SIG-M5 treated with dmso at 0.1 percent for 504 hours (cell line): ENCODE results near the gene TEX12.

Source experiments
- DNase-seq: peaks from one replicate; lab custom pipeline; 2025; ENCODE audit not compliant: unreplicated experiment; lab: John Stamatoyannopoulos, UW

Gene TEX12

DNA sequence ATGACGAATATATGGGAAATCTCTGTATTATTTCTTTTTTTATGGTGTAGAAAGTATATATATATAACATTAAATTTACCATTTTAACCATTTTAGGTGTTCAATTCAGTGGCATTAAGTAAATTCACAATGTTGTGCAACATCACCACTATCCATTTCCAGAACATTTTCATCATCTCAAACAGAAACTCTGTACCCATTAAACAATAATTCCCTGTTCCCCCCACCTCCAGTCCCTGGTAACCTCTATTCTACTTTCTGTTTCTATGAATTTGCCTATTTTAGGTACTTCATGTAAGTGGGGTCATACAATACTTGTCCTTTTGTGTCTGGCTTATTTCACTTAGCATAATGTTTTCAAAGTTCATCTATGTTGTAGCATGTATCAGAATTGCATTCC is 43.7 kb downstream of the TEX12 start:
- no peak for DNase-seq

DNA sequence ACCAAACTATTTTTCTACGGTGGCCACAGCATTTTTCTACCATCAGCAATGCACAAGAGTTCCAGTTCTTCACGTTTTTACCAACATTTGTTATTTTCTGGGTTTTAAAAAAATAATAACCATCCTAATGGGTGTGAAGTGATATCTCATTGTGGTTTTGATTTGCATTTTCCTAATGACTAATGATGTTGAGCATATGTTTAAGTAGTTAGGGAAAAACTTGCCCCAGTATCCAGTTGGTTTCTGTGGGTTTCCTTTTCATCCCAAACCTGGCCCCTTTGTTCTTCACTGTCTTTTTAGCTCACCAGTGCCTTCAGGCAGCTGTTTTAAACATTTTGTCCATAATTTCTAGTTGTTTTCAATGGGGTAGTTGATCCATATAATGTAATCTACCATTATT is 44.4 kb downstream of the TEX12 start:
- DNase-seq: no peak

DNA sequence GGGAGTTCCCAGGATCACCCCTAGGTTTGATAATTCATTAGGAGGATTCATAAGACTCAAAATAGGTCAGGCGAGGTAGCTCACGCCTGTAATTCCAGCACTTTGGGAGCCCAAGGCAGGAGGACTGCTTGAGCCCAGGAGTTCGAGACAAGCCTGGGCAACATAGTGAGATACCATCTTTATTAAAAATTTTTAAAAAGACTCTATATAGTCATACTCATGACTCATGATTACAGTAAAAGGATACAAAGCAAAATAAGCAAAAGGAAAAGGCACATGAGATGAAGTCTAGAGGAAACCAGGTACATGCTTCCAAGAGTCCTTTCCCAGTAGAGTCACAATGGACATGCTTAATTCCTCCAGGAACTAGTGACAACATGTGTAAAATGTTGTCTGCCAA is 45.1 kb downstream of the TEX12 start:
- DNase-seq: no peak

DNA sequence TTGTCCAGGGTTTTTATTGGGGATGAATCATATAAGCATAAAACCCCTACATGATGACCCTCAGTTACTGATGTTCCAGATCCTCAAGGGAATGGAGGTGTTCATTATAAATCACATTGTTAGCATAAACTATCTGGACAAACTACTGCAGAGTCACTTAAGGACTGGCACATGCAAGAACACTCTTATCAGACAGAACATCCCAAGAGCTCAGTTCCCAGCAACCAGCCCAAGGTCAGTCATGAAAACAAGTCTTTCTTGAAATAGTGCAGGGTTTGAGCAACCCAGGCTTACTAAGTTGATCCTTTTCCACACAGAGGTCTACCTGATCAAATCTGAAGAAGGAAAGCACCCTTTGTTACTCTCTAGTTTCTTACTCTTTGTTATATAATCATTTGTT is 45.5 kb downstream of the TEX12 start:
- DNase-seq: no peak

DNA sequence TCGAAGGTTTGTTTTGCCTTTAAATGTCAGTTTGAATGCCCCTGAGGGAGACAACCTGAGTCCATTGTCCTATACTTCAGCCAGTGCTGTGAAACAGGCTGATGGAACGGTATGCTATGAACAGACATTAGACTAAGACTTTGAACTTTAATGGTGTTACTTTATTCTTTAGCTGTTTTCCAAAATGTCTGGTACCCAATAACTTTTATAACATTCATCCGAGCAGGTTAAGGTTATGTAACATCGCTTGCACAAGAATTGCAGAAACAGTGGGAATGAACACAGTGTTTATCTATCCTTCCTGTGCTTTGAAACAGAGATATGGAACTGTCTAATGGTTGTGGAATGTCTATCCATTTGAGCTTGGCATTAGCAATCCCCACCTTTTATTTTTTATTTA is 46.6 kb downstream of the TEX12 start:
- no peak for DNase-seq

DNA sequence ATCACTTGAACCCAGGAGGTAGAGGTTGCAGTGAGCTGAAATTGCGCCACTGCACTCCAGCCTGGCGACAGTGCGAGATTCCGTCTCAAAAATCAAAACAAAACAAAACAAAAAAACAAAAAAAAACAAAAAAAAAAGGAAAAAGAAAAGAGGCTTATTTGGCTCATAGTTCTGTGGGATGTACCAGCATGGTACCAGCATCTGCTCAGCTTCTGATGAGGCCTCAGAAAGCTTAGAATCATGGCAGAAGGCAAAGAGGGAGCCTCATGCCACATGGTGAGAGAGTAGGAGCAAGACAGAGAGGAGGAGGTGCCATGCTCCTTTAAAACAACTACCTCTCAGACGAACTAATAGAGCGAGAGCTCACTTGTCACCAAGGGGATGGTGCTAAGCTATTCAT is 48.4 kb downstream of the TEX12 start:
- no peak for DNase-seq

DNA sequence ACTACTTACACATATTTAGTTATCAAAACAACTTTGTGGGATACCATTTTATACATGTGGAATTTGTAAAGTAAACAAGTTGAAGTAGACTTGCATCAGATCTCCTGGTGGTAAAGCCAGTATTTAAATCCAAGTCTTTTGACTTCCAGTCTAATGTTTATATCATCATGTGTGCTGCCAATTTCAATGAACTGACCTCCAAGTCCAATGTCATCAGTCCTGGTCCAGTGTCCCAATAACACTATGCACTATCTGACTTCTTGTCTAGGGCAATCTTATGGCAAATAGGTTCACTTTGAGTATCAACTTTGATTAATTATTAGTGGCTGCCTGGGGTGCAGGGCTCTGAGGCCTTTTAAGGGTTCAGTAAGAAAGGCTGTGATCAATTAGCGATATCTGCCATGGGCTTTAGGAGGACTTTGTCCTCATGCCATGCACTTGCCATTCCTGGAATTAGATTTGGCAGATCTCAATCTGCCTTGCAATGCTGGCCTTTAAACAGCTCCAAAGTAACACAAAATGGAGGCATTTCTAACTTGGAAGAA is 49.5 kb downstream of the TEX12 start:
- no peak for DNase-seq

DNA sequence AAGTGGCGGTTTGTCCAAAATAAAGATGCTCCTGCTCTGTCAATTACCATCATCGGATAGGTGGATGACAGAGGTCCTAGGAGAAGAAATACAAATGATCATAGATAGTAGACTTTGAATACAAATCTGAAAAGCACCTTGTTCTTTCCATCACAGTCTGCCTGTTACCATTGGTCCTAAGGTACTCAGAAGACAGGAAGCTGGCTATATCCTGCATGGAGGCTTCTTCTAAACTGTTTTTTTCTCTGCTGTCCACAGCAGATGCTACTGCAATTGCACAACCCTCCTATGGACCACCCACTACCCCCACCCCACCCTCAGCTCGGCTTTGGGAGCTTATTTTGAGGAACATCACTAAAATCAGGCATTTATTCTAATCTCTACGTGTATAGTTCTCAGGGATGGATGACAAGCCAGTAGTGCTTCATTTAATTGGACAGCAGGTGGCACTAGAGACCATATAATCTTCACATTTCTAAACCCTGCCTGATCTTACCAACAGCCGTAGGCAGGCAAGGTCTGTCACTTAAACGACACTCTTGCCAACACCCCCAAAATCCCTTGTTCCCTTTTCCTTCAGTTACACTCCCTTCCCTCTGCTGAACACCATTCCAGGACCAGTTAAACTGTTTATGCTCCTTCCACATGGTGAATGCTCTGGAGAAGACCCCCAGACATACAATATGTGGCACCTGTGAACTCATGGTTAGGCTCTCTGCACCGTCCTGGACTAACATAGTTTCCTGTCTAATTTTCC is 52.5 kb downstream of the TEX12 start:
- peak; percentile 73 for DNase-seq

DNA sequence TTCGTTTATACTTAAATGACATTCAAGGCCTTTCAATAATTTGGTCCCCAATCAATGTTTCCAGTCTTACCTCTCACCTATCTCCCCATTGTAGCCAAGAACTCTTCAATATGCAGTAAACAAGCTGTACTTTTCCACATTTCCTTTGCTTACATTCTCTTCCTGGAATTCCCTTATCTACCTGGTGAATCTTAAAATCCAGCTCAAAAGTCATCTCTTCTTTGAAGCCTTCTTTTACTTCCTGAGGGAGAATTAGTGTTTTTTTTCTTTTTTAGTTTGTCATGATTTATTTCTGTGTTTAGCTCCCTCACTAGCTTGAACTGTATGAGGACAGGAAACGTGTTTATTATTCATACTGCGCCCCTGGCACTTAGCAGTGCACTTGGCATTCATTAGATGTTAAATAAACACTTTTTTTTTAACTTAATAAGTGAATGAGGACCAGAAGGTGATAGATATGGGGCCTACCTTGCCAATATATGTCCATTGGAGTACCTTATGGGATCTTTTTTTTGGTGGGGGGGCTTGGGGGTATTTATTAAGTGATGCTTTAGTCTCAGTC is 54.2 kb downstream of the TEX12 start:
- no peak for DNase-seq
